Measurements from ENCODE around the gene GTPBP10. TPM values are rescaled to one million over a fixed set of nuclear protein-coding genes. Genes with fewer than 3 reads are reported as not detected.

The GTPBP10 gene
- total and polyA plus RNA-seq, 9 of the 15 experiments (the other 6 are each of a cell fraction or from before 2014, with no cell fraction given): 34.6 to 89.8 (median 76.4) TPM

GRCh38 chr7:90337106-90337505, 9.4 kb upstream of the GTPBP10 start:
- no peak overlapping the region for H3K9ac ChIP-seq (ENCODE audit: insufficient read depth in 1 of 2, low read depth in 2 of 2, low read length in 2 of 2)
- FAIRE-seq (no peak), ATAC-seq (no peak), DNase-seq (ENCODE audit: extremely low read depth in 1 of 4, low spot score in 3 of 4) (no peak)
- BruUV-seq (replicated peaks): no TSS peak
- in situ Hi-C loops (cut with MboI) (no loop called here), intact Hi-C loops (cut with micrococcal nuclease) (no loop called here)
- ChIA-PET POLR2A (interaction anchor here (0.7 to 1.0 kb wide), 2 partner anchors 8 to 41 kb away, joined by 4 to 6 read pairs; no protein-coding TSS in a partner anchor), CTCF (ENCODE audit: low intra/inter-chr PET ratio) (no interaction called here)
- H2AFZ ChIP-seq (ENCODE audit: low read depth, low read length): no peak overlapping the region
- H3K4me2 ChIP-seq (ENCODE audit: insufficient read depth, low read length): no peak overlapping the region
- no peak overlapping the region for H3K27ac ChIP-seq (ENCODE audit: extremely low read depth, low read depth, low read length)
- no peaks in the 10 kb centered on the region for H3K9me3 ChIP-seq (replicated peaks; ENCODE audit: control insufficient read depth, insufficient read depth, low read depth, low read length)
- H3K36me3 ChIP-seq (ENCODE audit: control insufficient read depth, insufficient read depth, low read length): no peaks in the 10 kb centered on the region
- no peak overlapping the region for H3K4me3 ChIP-seq
- no peaks in the 10 kb centered on the region for H3K79me2 ChIP-seq (ENCODE audit: control insufficient read depth, insufficient read depth, low read length)
- no peaks in the 10 kb centered on the region for H4K20me1 ChIP-seq (replicated peaks; ENCODE audit: control insufficient read depth, insufficient read depth, low read length)
- no peak for TF ChIP-seq HDAC2 (IDR thresholded peaks at IDR 0.05)
- no peak for TF ChIP-seq NRF1 (conservative IDR thresholded peaks at IDR 0.05 in 1 of 2, IDR thresholded peaks at IDR 0.05 in 1 of 2)
- no peak for TF ChIP-seq ZFP1 (CRISPR knock-in tag; IDR thresholded peaks at IDR 0.05)
- TF ChIP-seq ZNF146 (CRISPR knock-in tag; IDR thresholded peaks at IDR 0.05; ENCODE audit: unreplicated experiment): no peak
- no peak for TF ChIP-seq ZNF124 (CRISPR knock-in tag; IDR thresholded peaks at IDR 0.05)
- no peaks in the 10 kb centered on the region for H3K9me1 ChIP-seq (ENCODE audit: control insufficient read depth, insufficient read depth, low read length)
- no peaks in the 10 kb centered on the region for H3K27me3 ChIP-seq (ENCODE audit: control insufficient read depth in 2 of 2, insufficient read depth in 2 of 2, low read length in 2 of 2)
- no peaks in the 10 kb centered on the region; a peak in 2 of 5 replicates for H3K4me1 ChIP-seq (replicated peaks in 1 of 2; ENCODE audit: control insufficient read depth in 2 of 2, insufficient read depth in 2 of 2, low read length in 2 of 2)

DNA sequence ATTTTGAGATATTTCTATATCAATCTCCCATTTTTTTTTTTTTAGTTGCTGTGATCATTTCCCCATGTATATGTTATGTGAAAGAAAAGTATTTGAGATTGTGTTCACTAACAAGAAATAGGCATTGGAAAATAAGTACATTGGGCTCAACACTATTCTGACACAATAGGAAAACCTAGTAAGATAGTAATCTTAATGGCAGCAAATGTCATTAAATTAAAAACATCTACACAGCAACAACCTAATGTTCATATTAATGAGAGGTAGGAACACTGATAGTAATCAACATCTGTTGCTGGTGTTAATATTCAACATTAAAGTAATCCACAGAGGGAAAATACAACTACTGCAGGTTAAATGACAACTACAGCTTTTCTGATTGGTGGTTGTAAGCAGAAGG, 1.5 kb upstream of the GTPBP10 start:
- peak overlapping the region; percentile 95; the same call in 2 of the 3 replicates for H3K27ac ChIP-seq (ENCODE audit: extremely low read depth, low read depth, low read length)
- intact Hi-C loops (cut with micrococcal nuclease): loop anchor here (5.0 kb wide), 1 partner anchor 957 kb away; no protein-coding TSS in a partner anchor
- H3K4me1 ChIP-seq (replicated peaks in 1 of 2; ENCODE audit: control insufficient read depth in 2 of 2, insufficient read depth in 2 of 2, low read length in 2 of 2): peaks cover 8 to 14% of the 10 kb centered on the region in 2 experiments; a peak in 3 of 5 replicates
- in situ Hi-C loops (cut with MboI): loop anchor here (5.0 kb wide), 1 partner anchor 57 kb away; the partner anchor contains the start of gene CLDN12
- ChIA-PET CTCF (ENCODE audit: low intra/inter-chr PET ratio) (no interaction called here), POLR2A (interaction anchor here (1.1 to 1.6 kb wide), 2 partner anchors 8 to 24 kb away, joined by 4 to 6 read pairs; no protein-coding TSS in a partner anchor)
- H3K79me2 ChIP-seq (ENCODE audit: control insufficient read depth, insufficient read depth, low read length): peaks cover 36% of the 10 kb centered on the region
- H3K4me3 ChIP-seq: no peak overlapping the region
- H3K9me1 ChIP-seq (ENCODE audit: control insufficient read depth, insufficient read depth, low read length): no peaks in the 10 kb centered on the region
- TF ChIP-seq SIX5 (IDR thresholded peaks at IDR 0.05; ENCODE audit: borderline replicate concordance in 1 of 2, insufficient read depth in 1 of 2, low read depth in 1 of 2, low read length in 2 of 2) (no peak), TBL1XR1 (IDR thresholded peaks at IDR 0.05; ENCODE audit: low read length in 2 of 2) (0 out of 4 replicates have a peak, but pooled peaks of 1 of the 2 experiments have one; percentile 6)
- ATAC-seq: no peak
- peak overlapping the region; percentile 98 for H2AFZ ChIP-seq (ENCODE audit: low read depth, low read length)
- H3K36me3 ChIP-seq (ENCODE audit: control insufficient read depth, insufficient read depth, low read length): peaks cover 7% of the 10 kb centered on the region; the same call in 1 of the 3 replicates
- no peaks in the 10 kb centered on the region for H3K27me3 ChIP-seq (ENCODE audit: control insufficient read depth in 2 of 2, insufficient read depth in 2 of 2, low read length in 2 of 2)
- no TSS peak for BruUV-seq (replicated peaks)
- H3K9ac ChIP-seq (ENCODE audit: insufficient read depth in 1 of 2, low read depth in 2 of 2, low read length in 2 of 2): no peak overlapping the region
- H3K4me2 ChIP-seq (ENCODE audit: insufficient read depth, low read length): peak overlapping the region; percentile 98; the same call in 1 of the 2 replicates
- H3K9me3 ChIP-seq (replicated peaks; ENCODE audit: control insufficient read depth, insufficient read depth, low read depth, low read length): no peaks in the 10 kb centered on the region
- FAIRE-seq: no peak
- no peaks in the 10 kb centered on the region for H4K20me1 ChIP-seq (replicated peaks; ENCODE audit: control insufficient read depth, insufficient read depth, low read length)
- DNase-seq (ENCODE audit: extremely low read depth in 1 of 4, low spot score in 3 of 4): no peak
